GM12801 (cell line): Measurements from ENCODE around the gene ZNF33B.

ENCODE experiments used
- TF ChIP-seq, protein P1 (sequence below): IDR thresholded peaks from one replicate; pipeline ENCODE4 v1.5.1; 2011; ENCODE audit warnings: control low read depth; ENCODE audit not compliant: insufficient read length; ENCODE audit errors: extremely low read depth

ZNF33B gene

GRCh38 chr10:42637142-42637541 lies 1.2 kb downstream of the ZNF33B start:
- TF ChIP-seq, protein P1, sequence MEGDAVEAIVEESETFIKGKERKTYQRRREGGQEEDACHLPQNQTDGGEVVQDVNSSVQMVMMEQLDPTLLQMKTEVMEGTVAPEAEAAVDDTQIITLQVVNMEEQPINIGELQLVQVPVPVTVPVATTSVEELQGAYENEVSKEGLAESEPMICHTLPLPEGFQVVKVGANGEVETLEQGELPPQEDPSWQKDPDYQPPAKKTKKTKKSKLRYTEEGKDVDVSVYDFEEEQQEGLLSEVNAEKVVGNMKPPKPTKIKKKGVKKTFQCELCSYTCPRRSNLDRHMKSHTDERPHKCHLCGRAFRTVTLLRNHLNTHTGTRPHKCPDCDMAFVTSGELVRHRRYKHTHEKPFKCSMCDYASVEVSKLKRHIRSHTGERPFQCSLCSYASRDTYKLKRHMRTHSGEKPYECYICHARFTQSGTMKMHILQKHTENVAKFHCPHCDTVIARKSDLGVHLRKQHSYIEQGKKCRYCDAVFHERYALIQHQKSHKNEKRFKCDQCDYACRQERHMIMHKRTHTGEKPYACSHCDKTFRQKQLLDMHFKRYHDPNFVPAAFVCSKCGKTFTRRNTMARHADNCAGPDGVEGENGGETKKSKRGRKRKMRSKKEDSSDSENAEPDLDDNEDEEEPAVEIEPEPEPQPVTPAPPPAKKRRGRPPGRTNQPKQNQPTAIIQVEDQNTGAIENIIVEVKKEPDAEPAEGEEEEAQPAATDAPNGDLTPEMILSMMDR, result no peak

- TF ChIP-seq, protein P1, result no peak
These were observed 3.3 kb downstream of the ZNF33B start for GRCh38 chr10:42635098-42635497.

GRCh38 chr10:42632564-42632963 lies 5.8 kb downstream of the ZNF33B start:
- TF ChIP-seq, protein P1, result no peak

DNA sequence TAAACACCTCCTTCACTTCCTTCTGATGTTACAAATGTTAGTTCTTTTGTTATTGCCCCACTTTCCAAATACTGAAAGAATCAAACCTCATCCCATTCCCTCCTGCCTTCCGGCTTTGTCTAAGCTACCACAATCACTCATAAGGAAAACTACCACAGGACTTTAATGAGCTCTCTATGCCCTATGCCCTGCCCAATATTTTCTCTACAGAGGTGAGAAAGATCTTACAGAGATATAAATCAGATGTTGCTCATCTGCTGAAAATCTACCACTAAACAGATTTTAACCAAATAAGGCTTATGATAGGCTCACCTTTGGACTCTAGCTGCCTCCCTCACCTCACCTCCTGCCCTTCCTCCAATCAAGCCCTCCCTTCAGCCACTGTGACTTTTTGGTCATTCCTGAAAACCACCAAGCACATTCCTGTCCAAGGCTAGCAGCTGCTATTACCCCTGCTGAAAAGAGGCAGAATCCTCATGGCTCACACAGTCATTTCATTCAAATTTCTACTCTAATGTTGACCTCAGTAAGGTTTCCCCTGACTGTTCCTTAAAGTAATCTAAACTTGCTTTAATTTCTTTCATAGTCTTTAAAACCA lies 7.7 kb downstream of the ZNF33B start:
- TF ChIP-seq, protein P1, result no peak

DNA sequence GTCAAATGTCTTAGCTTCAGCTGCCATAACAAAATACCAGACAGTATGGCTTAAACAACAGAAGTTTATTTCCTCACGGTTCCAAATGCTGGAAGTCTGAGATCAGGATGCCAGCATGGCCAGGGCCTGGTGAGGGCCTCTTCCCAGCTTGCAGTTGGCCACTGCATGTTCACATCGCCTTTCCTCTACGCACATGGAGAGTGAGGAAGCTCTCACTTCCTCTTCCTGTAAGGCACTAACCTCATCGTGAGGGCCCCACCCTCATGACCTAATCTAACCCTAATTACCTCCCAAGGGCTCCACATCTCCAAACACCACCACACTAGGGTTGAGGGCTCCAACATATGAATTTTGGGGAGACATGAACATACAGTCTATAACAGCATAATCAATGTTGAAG lies 14.4 kb downstream of the ZNF33B start:
- TF ChIP-seq, protein P1, result no peak

GRCh38 chr10:42618424-42618823 lies 19.9 kb downstream of the ZNF33B start:
- TF ChIP-seq, protein P1, result no peak

GRCh38 chr10:42615419-42615818 lies 23.0 kb downstream of the ZNF33B start:
- TF ChIP-seq, protein P1, result no peak
